Measurements from ENCODE around the gene MUC15. TPM values are rescaled to one million over a fixed set of nuclear protein-coding genes. Genes with fewer than 3 reads are reported as not detected.

Gene MUC15, protein sequence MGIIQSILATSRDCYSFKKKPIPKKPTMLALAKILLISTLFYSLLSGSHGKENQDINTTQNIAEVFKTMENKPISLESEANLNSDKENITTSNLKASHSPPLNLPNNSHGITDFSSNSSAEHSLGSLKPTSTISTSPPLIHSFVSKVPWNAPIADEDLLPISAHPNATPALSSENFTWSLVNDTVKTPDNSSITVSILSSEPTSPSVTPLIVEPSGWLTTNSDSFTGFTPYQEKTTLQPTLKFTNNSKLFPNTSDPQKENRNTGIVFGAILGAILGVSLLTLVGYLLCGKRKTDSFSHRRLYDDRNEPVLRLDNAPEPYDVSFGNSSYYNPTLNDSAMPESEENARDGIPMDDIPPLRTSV
- total RNA-seq (not detected in 2 replicates), polyA plus RNA-seq (not detected in 2 replicates), polyA minus RNA-seq (ENCODE audit: low replicate concordance) (not detected in 2 replicates)
- not detected in 2 replicates for polyA plus RNA-seq (2012)

- Histone ChIP-seq H3K27me3 (ENCODE audit: control insufficient read depth, insufficient read depth, low read length) (no peaks in the 10 kb centered on the region), H3K36me3 (ENCODE audit: control insufficient read depth, insufficient read depth, low read length) (no peaks in the 10 kb centered on the region), H4K20me1 (ENCODE audit: control insufficient read depth, extremely low read depth, insufficient read depth, low read length) (no peaks in the 10 kb centered on the region), H3K9me3 (ENCODE audit: control insufficient read depth, insufficient read depth, low read depth, low read length) (no peaks in the 10 kb centered on the region), H3K9ac (ENCODE audit: insufficient read depth, low read length) (no peak within 1 kb of the TSS), H3K27ac (ENCODE audit: insufficient read depth, low read length) (no peak within 1 kb of the TSS), H2AFZ (ENCODE audit: low read length) (no peak within 1 kb of the TSS), H3K4me2 (ENCODE audit: extremely low read depth, insufficient read depth, low read length) (no peak within 1 kb of the TSS), H3K4me1 (ENCODE audit: control insufficient read depth, extremely low read depth, insufficient read depth, low read length) (no peaks in the 10 kb centered on the region), H3K4me3 (replicated peaks in 1 of 4; ENCODE audit: control extremely low read depth in 1 of 4, insufficient read depth in 1 of 4, low read depth in 3 of 4, low read length in 4 of 4) (no peak within 1 kb of the TSS), H3K79me2 (ENCODE audit: control insufficient read depth, insufficient read depth, low read length) (no peaks in the 10 kb centered on the region)
- no peak for TF ChIP-seq CTCF (conservative IDR thresholded peaks at IDR 0.05 in 1 of 2, IDR thresholded peaks at IDR 0.05 in 1 of 2; ENCODE audit: low read depth in 1 of 2, low read length in 2 of 2)
- no peak for TF ChIP-seq EZH2 (IDR thresholded peaks at IDR 0.05; ENCODE audit: low read length, missing control alignments)
- no peak for DNase-seq (ENCODE audit: low read depth in 2 of 2)
These were observed at the start of gene MUC15 for GRCh38 chr11:26571861-26572654. TSS of gene MUC15 (minus strand) at chr11:26572263. CDS start at chr11:26567094, 5,169 bp downstream.

- TF ChIP-seq CTCF (conservative IDR thresholded peaks at IDR 0.05 in 1 of 2, IDR thresholded peaks at IDR 0.05 in 1 of 2; ENCODE audit: low read depth in 1 of 2, low read length in 2 of 2): no peak
- no peak for TF ChIP-seq EZH2 (IDR thresholded peaks at IDR 0.05; ENCODE audit: low read length, missing control alignments)
- H3K36me3 ChIP-seq (ENCODE audit: control insufficient read depth, insufficient read depth, low read length): no peaks in the 10 kb centered on the region
- H3K9me3 ChIP-seq (ENCODE audit: control insufficient read depth, insufficient read depth, low read depth, low read length): no peaks in the 10 kb centered on the region
- H4K20me1 ChIP-seq (ENCODE audit: control insufficient read depth, extremely low read depth, insufficient read depth, low read length): no peaks in the 10 kb centered on the region
- peak; percentile 76 to 88 for DNase-seq (ENCODE audit: low read depth in 2 of 2)
- H3K4me1 ChIP-seq (ENCODE audit: control insufficient read depth, extremely low read depth, insufficient read depth, low read length): no peaks in the 10 kb centered on the region
- no peaks in the 10 kb centered on the region for H3K27me3 ChIP-seq (ENCODE audit: control insufficient read depth, insufficient read depth, low read length)
- no peak overlapping the region for H2AFZ ChIP-seq (ENCODE audit: low read length)
- no peak overlapping the region for H3K9ac ChIP-seq (ENCODE audit: insufficient read depth, low read length)
- H3K4me2 ChIP-seq (ENCODE audit: extremely low read depth, insufficient read depth, low read length): no peak overlapping the region
- H3K4me3 ChIP-seq (replicated peaks in 1 of 4; ENCODE audit: control extremely low read depth in 1 of 4, insufficient read depth in 1 of 4, low read depth in 3 of 4, low read length in 4 of 4): no peak overlapping the region
- H3K27ac ChIP-seq (ENCODE audit: insufficient read depth, low read length): no peak overlapping the region
- H3K79me2 ChIP-seq (ENCODE audit: control insufficient read depth, insufficient read depth, low read length): no peaks in the 10 kb centered on the region
These were observed 49.1 kb upstream of the MUC15 start for GRCh38 chr11:26621132-26621531.
